ENCODE data around the gene CD3G. TPM values are rescaled to one million over a fixed set of nuclear protein-coding genes. Genes with fewer than 3 reads are reported as not detected.

CD3G gene
- total and polyA plus RNA-seq, 2 of the 8 experiments (the other 6 are each of a cell fraction or from before 2014, with no cell fraction given), result not detected

- no peak for TF ChIP-seq CHD1 (IDR thresholded peaks at IDR 0.05; ENCODE audit: low read depth, low read length)
- TF ChIP-seq HDAC2 (IDR thresholded peaks at IDR 0.05; ENCODE audit: borderline replicate concordance in 1 of 2, low read depth in 2 of 2, low read length in 2 of 2), result no peak
- TF ChIP-seq BRCA1 (IDR thresholded peaks at IDR 0.05; ENCODE audit: low read depth, low read length), result no peak
- TF ChIP-seq POLR2AphosphoS5 (IDR thresholded peaks at IDR 0.05; ENCODE audit: low read depth, low read length), result no peak
- no peak for TF ChIP-seq GABPA (IDR thresholded peaks at IDR 0.05; ENCODE audit: borderline replicate concordance, insufficient read depth, low read length)
- TF ChIP-seq JUN (IDR thresholded peaks at IDR 0.05; ENCODE audit: low read depth, low read length), result no peak
- no peak for TF ChIP-seq CBX5 (IDR thresholded peaks at IDR 0.05; ENCODE audit: low read depth, low read length)
Observed at GRCh38 chr11:118373263-118373662, 29.1 kb downstream of the CD3G start (continued).
